GM12878 (cell line): ENCODE measurements around the gene VAV2. TPM values are rescaled to one million over a fixed set of nuclear protein-coding genes. Genes with fewer than 3 reads are reported as not detected.

ENCODE experiments used
- ATAC-seq: fragments of 200-7000 bp; cut with Tn5 transposase; 3 replicates; pipeline ENCODE4 v1.9.1; 2020; ENCODE audit warnings: mild to moderate bottlenecking, moderate library complexity
- BruUV-seq: library from RNA; stranded (reverse); fragments of 400-500 nt; replicated peaks from 2 replicates; lab custom pipeline; 2021; lab: Mats Ljungman, UMichigan
- CTCF ChIA-PET: fragments of 300-600 bp; sonication (Branson Sonifier 250); formaldehyde crosslinking; extraction: SDS; loops from one replicate; lab custom pipeline; 2021; ENCODE audit warnings: inconsistent platforms; lab: Yijun Ruan, JAX
- POLR2A ChIA-PET: fragments of 350-600 bp; formaldehyde crosslinking; extraction: SDS; loops from one replicate; lab custom pipeline; 2021; ENCODE audit warnings: inconsistent platforms; lab: Charles Lee
- RAD21 ChIA-PET: fragments of 300-600 bp; sonication (Branson Sonifier 250); formaldehyde crosslinking; loops from one replicate; lab custom pipeline; 2023; ENCODE audit warnings: antibody characterized with exemption; ENCODE audit not compliant: unreplicated experiment; lab: Charles Lee
- SMC1A ChIA-PET: fragments of 300-600 bp; sonication (Branson Sonifier 250); formaldehyde crosslinking; loops from one replicate; lab custom pipeline; 2023; ENCODE audit not compliant: unreplicated experiment, uncharacterized antibody; lab: Charles Lee
- DNase-seq: peaks from one replicate; pipeline ENCODE4 v3.0.0-alpha.2; 2011; ENCODE audit warnings: low read depth, low spot score
- FAIRE-seq: peaks from 3 replicates; lab custom pipeline; 2011; peaks lifted over from hg19 to GRCh38; lab: Jason Lieb, UNC
- H2AFZ ChIP-seq: 2 replicates; pipeline ENCODE4 v1.6.0; 2011; ENCODE audit warnings: low read depth, low read length, control low read depth; ENCODE audit not compliant: control insufficient read depth
- H3K27ac ChIP-seq: 2 replicates; pipeline ENCODE4 v1.5.1; 2011; ENCODE audit warnings: control low read depth; ENCODE audit not compliant: control insufficient read depth, insufficient read depth
- H3K27me3 ChIP-seq, 2 experiments: replicated peaks in 1 of 2; 2 replicates each; pipeline versions ENCODE4 v1.6.0 to v1.6.1; 2011; ENCODE audit warnings: low read length in 1 of 2; ENCODE audit not compliant: control insufficient read depth in 2 of 2, insufficient read depth in 2 of 2
- H3K36me3 ChIP-seq, 2 experiments: 2 replicates each; pipeline ENCODE4 v1.5.1; 2011; ENCODE audit warnings: low read length in 1 of 2; ENCODE audit not compliant: control insufficient read depth in 2 of 2, insufficient read depth in 2 of 2
- H3K4me1 ChIP-seq: 2 replicates; pipeline ENCODE4 v1.6.1; 2011; ENCODE audit warnings: mild to moderate bottlenecking, low read length, moderate library complexity, mixed read lengths; ENCODE audit not compliant: control insufficient read depth, insufficient read depth
- H3K4me2 ChIP-seq: 2 replicates; pipeline ENCODE4 v1.6.0; 2011; ENCODE audit warnings: control low read depth; ENCODE audit not compliant: control insufficient read depth, insufficient read depth
- H3K4me3 ChIP-seq: fragments of 200-600 bp; sonication (generic); 2 replicates; pipeline ENCODE4 v1.5.1; 2016
- H3K79me2 ChIP-seq: 2 replicates; pipeline ENCODE4 v1.6.0; 2011; ENCODE audit warnings: low read length; ENCODE audit not compliant: control insufficient read depth, insufficient read depth
- H3K9ac ChIP-seq: 2 replicates; pipeline ENCODE4 v1.8.0; 2011; ENCODE audit warnings: low read length, control low read depth, mixed read lengths; ENCODE audit not compliant: control insufficient read depth, insufficient read depth
- H3K9me3 ChIP-seq: replicated peaks from 3 replicates; pipeline ENCODE4 v1.5.1; 2011; ENCODE audit warnings: mild to moderate bottlenecking, low read length; ENCODE audit not compliant: control insufficient read depth, insufficient read depth
- H4K20me1 ChIP-seq: 2 replicates; pipeline ENCODE4 v1.6.0; 2011; ENCODE audit not compliant: control insufficient read depth, insufficient read depth
- CHD1 ChIP-seq: IDR thresholded peaks from 2 replicates; pipeline ENCODE4 v1.6.1; 2012; ENCODE audit warnings: low read depth, low read length, improper control_type of control experiment
- E2F4 ChIP-seq: IDR thresholded peaks from 2 replicates; pipeline ENCODE4 v1.6.1; 2012; ENCODE audit warnings: low read depth, low read length, improper control_type of control experiment
- EP300 ChIP-seq, 2 experiments: fragments of 150-350 bp in 1 of 2; IDR thresholded peaks; 2 replicates each; pipeline ENCODE4 v1.6.1; 2011 to 2012; ENCODE audit warnings: low read depth in 2 of 2, low read length in 2 of 2, borderline replicate concordance in 1 of 2, improper control_type of control experiment in 1 of 2, inconsistent platforms in 1 of 2; ENCODE audit not compliant: control insufficient read depth in 1 of 2
- GABPA ChIP-seq: IDR thresholded peaks from 2 replicates; pipeline ENCODE4 v1.6.1; 2014; ENCODE audit warnings: antibody characterized with exemption, low read depth, mild to moderate bottlenecking, inconsistent platforms
- HCFC1 ChIP-seq: fragments of 150-350 bp; IDR thresholded peaks from 2 replicates; pipeline ENCODE4 v1.6.1; 2014; ENCODE audit warnings: low read length
- IKZF1 ChIP-seq: fragments of 450-650 bp; conservative IDR thresholded peaks from 2 replicates; pipeline ENCODE4 v1.6.1; 2017; ENCODE audit warnings: antibody characterized with exemption, mild to moderate bottlenecking
- IRF4 ChIP-seq: IDR thresholded peaks from 2 replicates; pipeline ENCODE4 v1.6.1; 2011; ENCODE audit warnings: low read depth, low read length
- IRF5 ChIP-seq: fragments of 450-650 bp; IDR thresholded peaks from 2 replicates; pipeline ENCODE4 v1.6.1; 2017; ENCODE audit warnings: borderline replicate concordance
- MEF2B ChIP-seq: fragments of 450-650 bp; IDR thresholded peaks from 2 replicates; pipeline ENCODE4 v1.6.1; 2018; ENCODE audit warnings: mild to moderate bottlenecking, moderate library complexity; ENCODE audit not compliant: partially characterized antibody, poor library complexity, severe bottlenecking
- NFYA ChIP-seq: IDR thresholded peaks from 2 replicates; pipeline ENCODE4 v1.6.1; 2011; ENCODE audit warnings: low read depth, mild to moderate bottlenecking, low read length, improper control_type of control experiment, borderline replicate concordance
- RCOR1 ChIP-seq: conservative IDR thresholded peaks from 2 replicates; pipeline ENCODE4 v1.6.1; 2012; ENCODE audit warnings: low read depth, low read length, improper control_type of control experiment
- SMAD1 ChIP-seq: fragments of 450-650 bp; IDR thresholded peaks from 2 replicates; pipeline ENCODE4 v1.6.1; 2018; ENCODE audit warnings: mild to moderate bottlenecking, low read depth; ENCODE audit not compliant: partially characterized antibody
- SRF ChIP-seq, 2 experiments: IDR thresholded peaks; 2 replicates each; pipeline ENCODE4 v1.6.1; 2011; ENCODE audit warnings: low read depth in 2 of 2, low read length in 2 of 2, mild to moderate bottlenecking in 1 of 2, moderate library complexity in 1 of 2
- SUPT20H ChIP-seq: IDR thresholded peaks from 2 replicates; pipeline ENCODE4 v1.6.1; 2011; ENCODE audit warnings: low read depth, mild to moderate bottlenecking, low read length, moderate library complexity, borderline replicate concordance; ENCODE audit not compliant: control insufficient read depth
- TARDBP ChIP-seq: IDR thresholded peaks from 2 replicates; pipeline ENCODE4 v1.6.1; 2016; ENCODE audit warnings: borderline replicate concordance
- USF2 ChIP-seq: IDR thresholded peaks from 2 replicates; pipeline ENCODE4 v1.6.1; 2011; ENCODE audit warnings: low read depth, low read length, improper control_type of control experiment, borderline replicate concordance
- YY1 ChIP-seq: IDR thresholded peaks from 2 replicates; pipeline ENCODE4 v1.6.1; 2011; ENCODE audit warnings: low read depth, mild to moderate bottlenecking, low read length
- WGBS: methylation state at CpG from one replicate; pipeline ENCODE4 v1.1.6; 2016; ENCODE audit warnings: low lambda C conversion rate; ENCODE audit not compliant: insufficient replicate concordance, insufficient coverage; ENCODE audit errors: missing lambda C conversion rate; 5-methylcytosine and 5-hydroxymethylcytosine counted together
- in situ Hi-C: fragments of 300-500 bp; cut with MboI; formaldehyde crosslinking; loops from 9 replicates; pipeline ENCODE4 v1.14.3; 2018; ENCODE audit warnings: mixed read lengths
- intact Hi-C: fragments of 100-400 bp; cut with micrococcal nuclease; formaldehyde crosslinking; loops from one replicate; pipeline ENCODE4 v1.14.2; 2022; ENCODE audit not compliant: unreplicated experiment
- polyA plus RNA-seq, 11 experiments: library from polyadenylated mRNA; depleted of rRNA in 4 of 11; unstranded in 6 of 11; stranded (reverse) in 5 of 11; fragments of >200 nt; fragmentation: Nextera tagmentation in 4 of 11; fragmentation: Illumina TruSeq in 1 of 11; extraction: Ambion mirVana in 4 of 11; extraction: Trizol in 1 of 11; gene quantifications; 1 replicate in 1 of 11; 2 replicates in 10 of 11; pipeline versions ENCODE4 v1.2.1 to v1.2.3, GENCODE V29; 2011 to 2016; ENCODE audit warnings: inconsistent platforms in 2 of 11, missing spikeins in 2 of 11, low read depth in 1 of 11
- total RNA-seq, 4 experiments: library from RNA; depleted of rRNA in 3 of 4; stranded (reverse); fragments of >200 nt in 3 of 4; fragmentation: Illumina TruSeq in 1 of 4; extraction: Trizol in 1 of 4; gene quantifications; 2 replicates each; pipeline versions ENCODE4 v1.2.1 to v1.2.3, GENCODE V29; 2013 to 2021

The VAV2 gene
- total and polyA plus RNA-seq, 10 of the 15 experiments (the other 5 are each of a cell fraction or from before 2014, with no cell fraction given), result 0.13 to 43.9 (median 16.9) TPM

DNA sequence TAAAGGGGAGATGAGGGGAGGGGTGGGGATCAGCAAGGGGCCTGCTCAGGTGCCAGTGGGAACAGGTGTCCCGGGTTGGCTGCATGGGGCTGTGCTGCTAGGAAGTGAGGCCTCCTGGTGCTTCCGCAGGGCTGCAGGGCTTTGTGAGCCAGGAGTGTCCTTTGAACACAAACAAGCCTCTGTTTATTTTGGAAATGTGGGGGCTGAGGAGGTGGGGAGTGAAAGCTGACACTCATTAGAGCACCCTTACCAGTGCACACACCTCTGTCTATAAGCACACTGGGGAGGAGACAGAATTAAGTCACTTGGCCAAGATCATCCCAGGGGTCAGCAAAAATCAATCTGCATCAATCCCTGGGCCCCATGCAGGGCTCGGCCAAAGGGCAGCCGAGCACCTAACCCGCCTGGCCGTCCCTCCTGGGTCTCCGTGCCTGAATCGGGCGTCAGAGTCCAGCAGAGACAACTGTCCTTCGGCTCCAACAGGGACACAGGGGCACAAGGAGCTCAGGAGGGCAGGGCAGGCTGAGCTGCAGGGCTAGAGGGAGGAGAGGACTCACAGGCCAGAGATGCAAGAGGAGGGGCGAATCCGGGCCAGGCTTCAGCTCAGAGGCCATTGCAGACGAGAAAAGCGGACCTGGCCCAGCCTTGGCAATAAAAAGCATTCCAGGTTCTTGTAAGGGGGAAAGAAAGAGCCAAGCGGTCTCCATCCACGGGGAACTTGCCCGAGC, 99.8 kb downstream of the VAV2 start:
- WGBS, result 86% methylated on average over 17 of the region's 17 CpGs
- no peak for DNase-seq
- ChIA-PET RAD21 (no interaction called here), POLR2A (no interaction called here), CTCF (no interaction called here), SMC1A (no interaction called here)
- no TSS peak for BruUV-seq
- Histone ChIP-seq H4K20me1 (no peaks in the 10 kb centered on the region), H3K27me3 (no peaks in the 10 kb centered on the region), H3K9ac (no peak overlapping the region), H3K36me3 (peaks cover 0 to 18% of the 10 kb centered on the region in 2 experiments; a peak in 3 of 4 replicates), H3K4me1 (no peaks in the 10 kb centered on the region), H3K27ac (no peak overlapping the region), H3K4me2 (no peak overlapping the region), H2AFZ (no peak overlapping the region), H3K9me3 (no peaks in the 10 kb centered on the region), H3K4me3 (no peak overlapping the region), H3K79me2 (peaks cover 9% of the 10 kb centered on the region)
- no peak for FAIRE-seq
- in situ Hi-C loops (no loop called here), intact Hi-C loops (no loop called here)
- ATAC-seq, result no peak
- no peak for TF ChIP-seq EP300 (IDR thresholded peaks at IDR 0.05; ENCODE audit: borderline replicate concordance in 1 of 2, control insufficient read depth in 1 of 2, low read depth in 2 of 2, low read length in 2 of 2)
- TF ChIP-seq RCOR1, result no peak
- TF ChIP-seq IKZF1, result no peak
- no peak for TF ChIP-seq TARDBP
- no peak for TF ChIP-seq CHD1
- TF ChIP-seq NFYA, result no peak
- TF ChIP-seq YY1, result no peak
- no peak for TF ChIP-seq SUPT20H
- no peak for TF ChIP-seq SMAD1
- no peak for TF ChIP-seq USF2
- no peak for TF ChIP-seq E2F4
- TF ChIP-seq HCFC1, result no peak
- TF ChIP-seq IRF5, result no peak
- no peak for TF ChIP-seq GABPA
- TF ChIP-seq IRF4, result no peak
- no peak for TF ChIP-seq MEF2B
- no peak for TF ChIP-seq SRF (IDR thresholded peaks at IDR 0.05; ENCODE audit: low read depth in 2 of 2, low read length in 2 of 2)
